NCI-H510A (cell line): ENCODE data around the gene TH.
"Not testable (repeated sequence)": the region's sequence is repeated elsewhere in the genome, so short reads cannot be mapped to it uniquely, and the experiment has no call there.

Experiments
- DNase-seq: peaks from one replicate; lab custom pipeline; 2025; lab: John Stamatoyannopoulos, UW

TH gene

GRCh38 chr11:2178055-2178773 is 6.6 kb upstream of the TH start:
- not testable (repeated sequence) for DNase-seq

- DNase-seq: no peak
Observed at GRCh38 chr11:2177076-2177475, 5.5 kb upstream of the TH start.

GRCh38 chr11:2176389-2176900 is 4.8 kb upstream of the TH start:
- no peak for DNase-seq

GRCh38 chr11:2175659-2176058 is 4.0 kb upstream of the TH start:
- no peak for DNase-seq

- DNase-seq: no peak
Observed at GRCh38 chr11:2174361-2174760, 2.7 kb upstream of the TH start.

GRCh38 chr11:2173761-2174160 is 2.1 kb upstream of the TH start:
- DNase-seq: no peak

GRCh38 chr11:2173150-2173693 is 1.6 kb upstream of the TH start:
- DNase-seq: no peak

GRCh38 chr11:2172676-2173075 is 1.1 kb upstream of the TH start:
- no peak for DNase-seq

- no peak for DNase-seq
Observed at GRCh38 chr11:2169626-2170570, 1.7 kb downstream of the TH start.

GRCh38 chr11:2169005-2169378 is 2.6 kb downstream of the TH start:
- no peak for DNase-seq

- no peak for DNase-seq
Observed at GRCh38 chr11:2168286-2169004, 3.2 kb downstream of the TH start.

- no peak for DNase-seq
Observed at GRCh38 chr11:2167141-2168045, 4.2 kb downstream of the TH start.

- no peak for DNase-seq
Observed at GRCh38 chr11:2166091-2166851, 5.3 kb downstream of the TH start.

GRCh38 chr11:2165571-2165970 is 6.0 kb downstream of the TH start:
- DNase-seq: no peak

- DNase-seq: no peak
Observed at GRCh38 chr11:2164861-2165555, 6.6 kb downstream of the TH start.

- DNase-seq: no peak
Observed at GRCh38 chr11:2164081-2164480, 7.5 kb downstream of the TH start.

GRCh38 chr11:2163428-2163978 is 8.1 kb downstream of the TH start:
- DNase-seq: no peak

- no peak for DNase-seq
Observed at GRCh38 chr11:2160736-2161259, 10.8 kb downstream of the TH start, which contains the start of gene INS. INS (minus strand) TSS chr11:2161209; CDS start chr11:2160971, 238 bp downstream.
